ENCODE results near the gene SRD5A1. TPM values are rescaled to one million over a fixed set of nuclear protein-coding genes. Genes with fewer than 3 reads are reported as not detected.
"Not testable (repeated sequence)": the region's sequence is repeated elsewhere in the genome, so short reads cannot be mapped to it uniquely, and the experiment has no call there.

Gene SRD5A1
- total and polyA plus RNA-seq, 12 donors, result 1.6 to 15.0 (median 6.7) TPM

GRCh38 chr5:6637590-6637989 is 4.3 kb downstream of the SRD5A1 start:
- no peaks in the 10 kb centered on the region for H3K36me3 ChIP-seq (replicated peaks in 1 of 2)
- no peak for DNase-seq
- H3K27ac ChIP-seq, result no peak overlapping the region
- no peak overlapping the region for H3K4me3 ChIP-seq
- peaks cover 0 to 13% of the 10 kb centered on the region in 2 donors for H3K4me1 ChIP-seq (replicated peaks in 1 of 2)
- TF ChIP-seq CTCF (IDR thresholded peaks at IDR 0.05) (no peak), POLR2A (IDR thresholded peaks at IDR 0.05) (no peak)
- H3K27me3 ChIP-seq, result no peaks in the 10 kb centered on the region
- intact Hi-C loops (cut with DNase I), result loop anchor here (10.0 kb wide), 2 partner anchors 77 to 107 kb away; partner anchors contain the start of gene TENT4A (in 1 of the 2)
- 78 to 87% (median 83%) methylated on average over 6 of the region's 6 CpGs for WGBS, 4 donors
- H3K9me3 ChIP-seq (replicated peaks in 1 of 3), result no peaks in the 10 kb centered on the region

GRCh38 chr5:6638236-6638635 is 5.0 kb downstream of the SRD5A1 start:
- Histone ChIP-seq H3K4me1 (replicated peaks in 1 of 2) (peaks cover 0 to 13% of the 10 kb centered on the region in 2 donors), H3K27me3 (no peaks in the 10 kb centered on the region), H3K9me3 (replicated peaks in 1 of 3) (no peaks in the 10 kb centered on the region), H3K36me3 (replicated peaks in 1 of 2) (no peaks in the 10 kb centered on the region), H3K27ac (no peak overlapping the region), H3K4me3 (no peak overlapping the region)
- TF ChIP-seq CTCF (IDR thresholded peaks at IDR 0.05) (no peak), POLR2A (IDR thresholded peaks at IDR 0.05) (no peak)
- intact Hi-C loops (cut with DNase I), result loop anchor here (10.0 kb wide), 2 partner anchors 77 to 107 kb away; partner anchors contain the start of gene TENT4A (in 1 of the 2)
- WGBS, 4 donors, result 62 to 93% (median 77%) methylated on average over 4 of the region's 4 CpGs
- no peak for DNase-seq

- intact Hi-C loops (cut with DNase I), result no loop called here
- Histone ChIP-seq H3K36me3 (replicated peaks in 1 of 2) (no peaks in the 10 kb centered on the region), H3K27ac (no peak overlapping the region), H3K4me1 (replicated peaks in 1 of 2) (no peaks in the 10 kb centered on the region), H3K9me3 (replicated peaks in 1 of 3) (no peaks in the 10 kb centered on the region), H3K4me3 (no peak overlapping the region), H3K27me3 (no peaks in the 10 kb centered on the region)
- WGBS, 4 donors, result 62 to 85% (median 75%) methylated on average over 1 of the region's 1 CpG
- TF ChIP-seq POLR2A (IDR thresholded peaks at IDR 0.05), result no peak
- TF ChIP-seq CTCF (IDR thresholded peaks at IDR 0.05), result no peak
- DNase-seq, result no peak
Measured at GRCh38 chr5:6642655-6643054, 9.4 kb downstream of the SRD5A1 start.

DNA sequence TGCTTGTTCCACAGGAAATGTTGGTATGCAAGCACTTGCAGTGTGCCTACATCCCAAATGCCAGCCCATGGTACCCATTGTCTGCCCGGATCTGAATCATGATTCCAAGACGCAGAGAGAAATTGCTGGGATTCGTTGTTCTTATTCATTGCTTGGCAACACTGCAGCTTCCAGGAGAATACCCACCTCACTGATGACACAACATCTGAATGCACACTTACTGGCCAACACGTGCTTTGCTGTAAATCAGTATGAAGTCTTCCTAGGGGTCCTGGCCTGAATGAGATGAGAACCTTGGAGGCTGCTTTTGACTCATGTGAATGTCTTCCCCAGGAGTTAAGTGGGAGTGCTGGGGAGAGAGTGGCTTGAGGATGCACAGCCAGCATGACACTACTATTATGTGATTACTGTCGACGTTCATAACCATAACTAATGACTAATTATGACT is 11.6 kb downstream of the SRD5A1 start:
- intact Hi-C loops (cut with DNase I), result no loop called here
- no peaks in the 10 kb centered on the region for H3K36me3 ChIP-seq (replicated peaks in 1 of 2)
- no peaks in the 10 kb centered on the region for H3K4me1 ChIP-seq (replicated peaks in 1 of 2)
- WGBS, 4 donors, result 90 to 98% (median 92%) methylated on average over 6 of the region's 6 CpGs
- H3K27me3 ChIP-seq, result no peaks in the 10 kb centered on the region
- no peak overlapping the region for H3K4me3 ChIP-seq
- no peaks in the 10 kb centered on the region for H3K9me3 ChIP-seq (replicated peaks in 1 of 3)
- no peak overlapping the region for H3K27ac ChIP-seq
- DNase-seq, result no peak
- TF ChIP-seq CTCF (IDR thresholded peaks at IDR 0.05) (no peak), POLR2A (IDR thresholded peaks at IDR 0.05) (no peak)

DNA sequence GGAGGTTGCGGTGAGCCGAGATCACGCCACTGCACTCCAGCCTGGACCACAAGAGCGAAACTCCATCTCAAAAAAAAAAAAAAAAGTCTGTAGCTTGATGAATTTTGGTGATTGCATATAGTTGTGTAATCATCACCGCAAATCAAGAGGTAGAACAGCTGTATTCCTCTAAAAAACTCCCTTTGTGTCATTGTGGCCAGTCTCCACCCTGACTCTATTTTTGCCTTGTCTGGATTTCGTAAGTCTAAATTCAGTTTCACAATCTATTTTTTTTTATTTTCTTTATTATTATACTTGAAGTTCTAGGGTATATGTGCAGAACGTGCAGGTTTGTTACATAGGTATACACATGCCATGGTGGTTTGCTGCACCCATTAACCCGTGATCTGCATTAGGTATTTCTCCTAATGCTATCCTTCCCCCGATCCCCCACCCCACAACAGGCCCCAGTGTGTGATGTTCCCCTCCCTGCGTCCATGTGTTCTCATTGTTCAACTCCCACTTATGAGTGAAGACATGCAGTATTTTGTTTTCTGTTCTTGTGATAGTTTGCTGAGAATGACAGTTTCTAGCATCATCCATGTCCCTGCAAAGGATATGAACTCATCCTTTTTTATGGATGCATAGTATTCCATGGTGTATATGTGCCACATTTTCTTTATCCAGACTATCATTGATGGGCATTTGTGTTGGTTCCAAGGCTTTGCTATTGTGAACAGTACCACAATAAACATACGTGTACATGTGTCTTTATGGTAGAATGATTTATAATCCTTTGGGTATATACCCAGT is 12.5 kb downstream of the SRD5A1 start:
- intact Hi-C loops (cut with DNase I); H3K4me3 ChIP-seq; H3K4me1 ChIP-seq (replicated peaks in 1 of 2); H3K36me3 ChIP-seq (replicated peaks in 1 of 2); DNase-seq; H3K9me3 ChIP-seq (replicated peaks in 1 of 3); H3K27ac ChIP-seq; H3K27me3 ChIP-seq: not testable (repeated sequence)
- 82 to 92% (median 89%) methylated on average over 11 of the region's 11 CpGs for WGBS, 4 donors

All from adrenal gland (tissue), 12 donors.